ENCODE results near the gene TMEM266. TPM values are rescaled to one million over a fixed set of nuclear protein-coding genes. Genes with fewer than 3 reads are reported as not detected.

Gene TMEM266
- total and polyA plus RNA-seq, 7 donors, result 0.27 to 1.1 TPM; not detected in 5

- no peak overlapping the region for H3K27ac ChIP-seq
- 89 to 90% methylated on average over 7 of the region's 7 CpGs for WGBS, 2 donors
- DNase-seq, result no peak
- H3K9me3 ChIP-seq, result no peaks in the 10 kb centered on the region
- no peak overlapping the region for H3K4me3 ChIP-seq
- no peaks in the 10 kb centered on the region for H3K36me3 ChIP-seq
- no peaks in the 10 kb centered on the region for H3K27me3 ChIP-seq
- H3K4me1 ChIP-seq, result peaks cover 0 to 3% (median 2%) of the 10 kb centered on the region in 4 donors
- intact Hi-C loops (cut with DNase I), result no loop called here
- TF ChIP-seq, protein P1, sequence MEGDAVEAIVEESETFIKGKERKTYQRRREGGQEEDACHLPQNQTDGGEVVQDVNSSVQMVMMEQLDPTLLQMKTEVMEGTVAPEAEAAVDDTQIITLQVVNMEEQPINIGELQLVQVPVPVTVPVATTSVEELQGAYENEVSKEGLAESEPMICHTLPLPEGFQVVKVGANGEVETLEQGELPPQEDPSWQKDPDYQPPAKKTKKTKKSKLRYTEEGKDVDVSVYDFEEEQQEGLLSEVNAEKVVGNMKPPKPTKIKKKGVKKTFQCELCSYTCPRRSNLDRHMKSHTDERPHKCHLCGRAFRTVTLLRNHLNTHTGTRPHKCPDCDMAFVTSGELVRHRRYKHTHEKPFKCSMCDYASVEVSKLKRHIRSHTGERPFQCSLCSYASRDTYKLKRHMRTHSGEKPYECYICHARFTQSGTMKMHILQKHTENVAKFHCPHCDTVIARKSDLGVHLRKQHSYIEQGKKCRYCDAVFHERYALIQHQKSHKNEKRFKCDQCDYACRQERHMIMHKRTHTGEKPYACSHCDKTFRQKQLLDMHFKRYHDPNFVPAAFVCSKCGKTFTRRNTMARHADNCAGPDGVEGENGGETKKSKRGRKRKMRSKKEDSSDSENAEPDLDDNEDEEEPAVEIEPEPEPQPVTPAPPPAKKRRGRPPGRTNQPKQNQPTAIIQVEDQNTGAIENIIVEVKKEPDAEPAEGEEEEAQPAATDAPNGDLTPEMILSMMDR (IDR thresholded peaks at IDR 0.05), result no peak
- TF ChIP-seq POLR2A (IDR thresholded peaks at IDR 0.05) (no peak), EP300 (IDR thresholded peaks at IDR 0.05) (no peak), POLR2AphosphoS5 (IDR thresholded peaks at IDR 0.05) (no peak)
Observed at GRCh38 chr15:76155731-76156130, 95.9 kb downstream of the TMEM266 start.

DNA sequence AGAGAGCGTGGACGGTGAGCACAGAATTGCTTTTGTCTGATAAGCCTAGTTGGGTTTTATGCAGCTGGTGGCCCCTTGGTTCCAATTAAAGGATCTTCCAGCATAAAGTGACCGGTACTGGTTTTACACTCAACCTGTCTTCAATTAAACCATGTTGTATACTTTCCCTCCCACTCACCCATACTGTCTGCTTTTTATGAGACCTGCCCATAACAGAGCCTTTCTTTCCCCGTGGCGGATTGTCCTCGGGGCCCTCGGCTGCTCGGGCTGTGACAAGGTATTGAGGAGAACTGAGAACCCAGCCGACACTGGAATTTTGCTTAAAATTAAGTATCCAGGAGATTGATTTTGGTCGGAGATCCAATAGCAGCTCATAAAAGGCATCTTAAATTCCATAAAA is 98.4 kb downstream of the TMEM266 start:
- H3K36me3 ChIP-seq, result no peaks in the 10 kb centered on the region
- peaks cover 0 to 5% (median 0%) of the 10 kb centered on the region in 4 donors for H3K4me1 ChIP-seq
- TF ChIP-seq, protein P1 (IDR thresholded peaks at IDR 0.05), result no peak
- TF ChIP-seq POLR2AphosphoS5 (IDR thresholded peaks at IDR 0.05) (no peak), EP300 (IDR thresholded peaks at IDR 0.05) (no peak), POLR2A (IDR thresholded peaks at IDR 0.05) (no peak)
- H3K27ac ChIP-seq, result no peak overlapping the region
- no peak for DNase-seq
- no peaks in the 10 kb centered on the region for H3K27me3 ChIP-seq
- no peaks in the 10 kb centered on the region for H3K9me3 ChIP-seq
- intact Hi-C loops (cut with DNase I), result no loop called here
- H3K4me3 ChIP-seq, result no peak overlapping the region
- 40 to 78% methylated on average over 10 of the region's 10 CpGs for WGBS, 2 donors

DNA sequence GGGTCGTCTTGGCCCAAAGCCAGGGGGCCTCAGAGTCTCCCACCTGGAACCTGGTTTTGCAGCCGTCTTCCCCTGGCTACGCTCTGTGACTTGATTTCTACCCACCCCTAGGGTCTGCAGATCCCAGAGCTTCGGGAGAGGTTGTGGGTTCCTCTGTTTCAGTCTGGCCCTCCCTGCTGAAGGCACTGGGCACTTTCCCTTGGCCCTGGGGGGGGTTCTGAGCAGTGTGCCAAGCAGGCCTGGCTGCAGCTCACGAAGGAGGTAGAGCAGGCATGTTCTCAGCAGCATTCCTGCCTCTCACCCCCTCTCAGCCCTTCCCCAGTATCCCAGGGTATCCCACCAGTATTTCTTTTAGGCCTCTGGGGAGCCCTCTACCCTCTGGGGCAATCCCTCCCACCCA is 99.0 kb downstream of the TMEM266 start:
- Histone ChIP-seq H3K9me3 (no peaks in the 10 kb centered on the region), H3K27me3 (no peaks in the 10 kb centered on the region), H3K27ac (no peak overlapping the region), H3K4me3 (no peak overlapping the region), H3K4me1 (peaks cover 0 to 5% (median 0%) of the 10 kb centered on the region in 4 donors), H3K36me3 (no peaks in the 10 kb centered on the region)
- no peak for TF ChIP-seq EP300 (IDR thresholded peaks at IDR 0.05)
- DNase-seq, result no peak
- 65 to 85% methylated on average over 5 of the region's 5 CpGs for WGBS, 2 donors
- intact Hi-C loops (cut with DNase I), result no loop called here

DNA sequence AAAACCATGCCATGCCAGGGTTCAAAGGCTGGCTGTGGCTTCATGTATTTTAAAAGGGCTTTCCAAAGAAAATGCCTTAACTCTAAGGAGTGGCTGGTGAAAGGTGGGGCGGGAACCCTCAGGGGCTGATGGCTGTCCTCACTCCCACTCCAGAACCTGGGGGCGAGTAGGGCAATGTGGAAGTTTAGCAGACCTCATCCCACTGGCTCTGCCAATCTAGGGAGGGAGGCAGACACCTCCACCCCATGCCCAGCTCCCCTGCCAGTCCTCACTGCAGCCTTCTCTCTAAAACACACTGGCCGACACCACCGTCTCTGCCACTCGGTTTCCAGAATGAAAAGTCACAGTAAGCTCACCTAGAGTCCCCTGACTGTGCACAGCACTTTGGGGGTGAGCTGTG is 99.5 kb downstream of the TMEM266 start:
- Histone ChIP-seq H3K36me3 (no peaks in the 10 kb centered on the region), H3K9me3 (no peaks in the 10 kb centered on the region), H3K4me1 (peaks cover 0 to 5% (median 0%) of the 10 kb centered on the region in 4 donors), H3K27me3 (no peaks in the 10 kb centered on the region), H3K27ac (no peak overlapping the region), H3K4me3 (no peak overlapping the region)
- DNase-seq, result no peak
- intact Hi-C loops (cut with DNase I), result no loop called here
- TF ChIP-seq EP300 (IDR thresholded peaks at IDR 0.05) (no peak), POLR2AphosphoS5 (IDR thresholded peaks at IDR 0.05) (no peak), POLR2A (IDR thresholded peaks at IDR 0.05) (no peak)
- TF ChIP-seq, protein P1 (IDR thresholded peaks at IDR 0.05), result no peak
- WGBS, 2 donors, result 84 to 88% methylated on average over 5 of the region's 5 CpGs

- intact Hi-C loops (cut with DNase I), result no loop called here
- no peaks in the 10 kb centered on the region for H3K27me3 ChIP-seq
- no peak for DNase-seq
- H3K4me1 ChIP-seq, result peaks cover 0 to 5% (median 0%) of the 10 kb centered on the region in 4 donors
- TF ChIP-seq EP300 (IDR thresholded peaks at IDR 0.05) (no peak), POLR2A (IDR thresholded peaks at IDR 0.05) (no peak), POLR2AphosphoS5 (IDR thresholded peaks at IDR 0.05) (no peak)
- TF ChIP-seq, protein P1 (IDR thresholded peaks at IDR 0.05), result no peak
- H3K27ac ChIP-seq, result peak overlapping the region in 1 of 4 donors; percentile 35
- no peaks in the 10 kb centered on the region for H3K36me3 ChIP-seq
- WGBS, 2 donors, result 85 to 88% methylated on average over 24 of the region's 24 CpGs
- H3K9me3 ChIP-seq, result no peaks in the 10 kb centered on the region
- H3K4me3 ChIP-seq, result no peak overlapping the region
Observed at GRCh38 chr15:76160426-76161152, 100.8 kb downstream of the TMEM266 start.

Measured in sigmoid colon (tissue), 7 donors.